ENCODE results near the gene ABCF2. TPM values are rescaled to one million over a fixed set of nuclear protein-coding genes. Genes with fewer than 3 reads are reported as not detected.
A peak's percentile ranks its signal among the peaks of the same experiment; 100 is the strongest.

ABCF2 gene
- total RNA-seq, 2 experiments from 2014 or later = 38.2 to 45.9 TPM

GRCh38 chr7:151198945-151199848 is 27.8 kb downstream of the ABCF2 start:
- Mint-ChIP-seq H3K9me3 (ENCODE audit: insufficient read depth) (no peaks in the 10 kb centered on the region), H3K27ac (no peak overlapping the region), H3K4me3 (no peak overlapping the region), H3K4me1 (ENCODE audit: low read depth) (peaks cover 7% of the 10 kb centered on the region), H3K27me3 (ENCODE audit: low read depth) (peaks cover 25% of the 10 kb centered on the region), H3K36me3 (ENCODE audit: low read depth) (no peaks in the 10 kb centered on the region)
- ChIA-PET CTCF (no interaction called here), POLR2A (no interaction called here)
- ATAC-seq = no peak
- no peak for DNase-seq

DNA sequence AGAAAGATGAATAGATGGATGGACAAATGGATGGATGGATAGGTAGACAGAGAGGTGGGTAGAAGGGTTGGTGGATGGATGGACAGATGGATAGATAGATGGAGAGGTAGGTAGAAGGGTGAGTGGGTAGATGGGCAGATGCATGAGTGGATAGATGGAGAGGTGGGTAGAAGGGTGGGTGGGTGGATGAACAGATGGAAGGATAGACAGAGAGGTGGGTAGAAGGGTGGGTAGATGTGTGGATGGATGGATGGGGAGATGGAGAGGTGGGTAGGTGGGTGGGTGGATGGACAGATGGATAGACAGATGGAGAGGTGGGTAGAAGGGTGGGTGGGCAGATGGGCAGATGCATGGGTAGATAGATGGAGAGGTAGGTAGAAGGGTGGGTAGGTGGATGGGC is 29.1 kb downstream of the ABCF2 start:
- H3K9me3 Mint-ChIP-seq (ENCODE audit: insufficient read depth) = no peaks in the 10 kb centered on the region
- CTCF ChIA-PET = no interaction called here
- H3K36me3 Mint-ChIP-seq (ENCODE audit: low read depth) = no peaks in the 10 kb centered on the region
- peaks cover 19% of the 10 kb centered on the region for H3K27me3 Mint-ChIP-seq (ENCODE audit: low read depth)
- H3K27ac Mint-ChIP-seq = no peak overlapping the region
- H3K4me3 Mint-ChIP-seq = no peak overlapping the region
- DNase-seq = no peak
- ATAC-seq = no peak
- peaks cover 11% of the 10 kb centered on the region for H3K4me1 Mint-ChIP-seq (ENCODE audit: low read depth)
- POLR2A ChIA-PET = no interaction called here

DNA sequence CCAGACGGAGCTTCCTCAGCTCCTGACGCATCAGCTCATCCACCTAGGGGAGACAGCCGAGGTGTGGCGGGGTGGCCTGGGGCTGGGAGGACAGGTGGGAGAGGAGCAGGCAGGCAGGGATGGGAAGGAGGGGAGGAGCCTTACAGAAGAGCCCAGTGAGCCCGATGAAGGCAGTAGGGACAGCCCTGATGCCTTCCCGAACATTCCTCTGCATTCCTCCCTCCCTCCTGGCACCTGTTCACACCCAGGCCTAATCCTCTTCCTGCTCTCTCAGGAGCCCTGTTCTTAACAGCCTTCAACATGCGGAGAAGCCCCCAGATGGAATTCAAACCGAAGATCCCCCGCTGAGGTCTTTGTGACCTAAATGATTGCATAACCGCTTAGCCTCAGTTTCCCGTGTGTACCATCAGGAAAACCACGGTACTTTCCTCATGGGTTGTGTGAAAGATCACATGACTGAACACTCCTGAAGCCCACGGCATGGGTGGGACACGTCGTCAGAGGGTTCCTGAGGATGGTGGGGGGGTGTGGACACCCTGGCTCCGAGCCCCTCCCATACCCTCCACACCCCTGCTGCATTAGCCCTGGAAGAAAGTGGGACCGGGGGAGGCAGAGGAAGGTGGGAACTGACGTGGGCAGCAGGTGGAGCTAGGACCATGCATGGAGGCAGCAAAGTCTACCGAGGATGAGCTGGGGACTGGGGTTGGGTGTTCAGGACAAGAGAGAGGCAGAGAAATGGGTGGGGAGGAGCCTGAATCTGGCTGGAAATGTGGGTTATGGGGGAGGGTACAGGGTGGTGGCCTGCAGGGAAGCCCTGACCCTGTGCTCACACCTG is 31.2 kb downstream of the ABCF2 start:
- Mint-ChIP-seq H3K36me3 (ENCODE audit: low read depth) (no peaks in the 10 kb centered on the region), H3K4me1 (ENCODE audit: low read depth) (peaks cover 11% of the 10 kb centered on the region), H3K27ac (no peak overlapping the region), H3K27me3 (ENCODE audit: low read depth) (peaks cover 11% of the 10 kb centered on the region), H3K4me3 (no peak overlapping the region), H3K9me3 (ENCODE audit: insufficient read depth) (no peaks in the 10 kb centered on the region)
- POLR2A ChIA-PET = interaction anchor here (1.1 kb wide), 1 partner anchor 82 kb away, joined by 3 read pairs; no protein-coding TSS in a partner anchor
- CTCF ChIA-PET = no interaction called here
- ATAC-seq = no peak
- no peak for DNase-seq

DNA sequence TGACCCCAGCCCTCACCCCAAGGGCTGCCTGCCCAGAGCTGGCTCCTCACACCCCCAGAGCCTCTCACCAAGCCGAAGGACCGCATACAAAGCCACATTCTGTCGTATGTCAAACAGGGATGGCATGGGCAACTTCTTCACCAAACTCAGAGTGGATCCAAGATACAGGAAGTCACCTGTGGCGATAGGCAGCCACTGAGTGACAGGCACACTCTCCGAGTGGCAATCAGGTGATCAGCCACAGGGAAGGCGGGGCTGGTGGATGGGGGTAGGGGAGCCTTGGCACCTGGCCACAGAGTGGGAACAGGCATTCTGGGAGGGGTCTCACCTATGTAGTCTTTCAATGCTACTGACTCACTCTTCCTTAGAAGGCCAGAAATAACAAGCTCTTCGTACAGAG is 32.8 kb downstream of the ABCF2 start:
- H3K36me3 Mint-ChIP-seq (ENCODE audit: low read depth) = no peaks in the 10 kb centered on the region
- H3K4me3 Mint-ChIP-seq = no peak overlapping the region
- no peaks in the 10 kb centered on the region for H3K9me3 Mint-ChIP-seq (ENCODE audit: insufficient read depth)
- no peak overlapping the region for H3K27ac Mint-ChIP-seq
- no peak for ATAC-seq
- ChIA-PET POLR2A (interaction anchor here (1.1 kb wide), 1 partner anchor 84 kb away, joined by 3 read pairs; no protein-coding TSS in a partner anchor), CTCF (interaction anchor here (1.3 kb wide), 1 partner anchor 52 kb away, joined by 3 read pairs; no protein-coding TSS in a partner anchor)
- H3K4me1 Mint-ChIP-seq (ENCODE audit: low read depth) = peaks cover 11% of the 10 kb centered on the region
- peak; percentile 30 for DNase-seq
- H3K27me3 Mint-ChIP-seq (ENCODE audit: low read depth) = peaks cover 17% of the 10 kb centered on the region

DNA sequence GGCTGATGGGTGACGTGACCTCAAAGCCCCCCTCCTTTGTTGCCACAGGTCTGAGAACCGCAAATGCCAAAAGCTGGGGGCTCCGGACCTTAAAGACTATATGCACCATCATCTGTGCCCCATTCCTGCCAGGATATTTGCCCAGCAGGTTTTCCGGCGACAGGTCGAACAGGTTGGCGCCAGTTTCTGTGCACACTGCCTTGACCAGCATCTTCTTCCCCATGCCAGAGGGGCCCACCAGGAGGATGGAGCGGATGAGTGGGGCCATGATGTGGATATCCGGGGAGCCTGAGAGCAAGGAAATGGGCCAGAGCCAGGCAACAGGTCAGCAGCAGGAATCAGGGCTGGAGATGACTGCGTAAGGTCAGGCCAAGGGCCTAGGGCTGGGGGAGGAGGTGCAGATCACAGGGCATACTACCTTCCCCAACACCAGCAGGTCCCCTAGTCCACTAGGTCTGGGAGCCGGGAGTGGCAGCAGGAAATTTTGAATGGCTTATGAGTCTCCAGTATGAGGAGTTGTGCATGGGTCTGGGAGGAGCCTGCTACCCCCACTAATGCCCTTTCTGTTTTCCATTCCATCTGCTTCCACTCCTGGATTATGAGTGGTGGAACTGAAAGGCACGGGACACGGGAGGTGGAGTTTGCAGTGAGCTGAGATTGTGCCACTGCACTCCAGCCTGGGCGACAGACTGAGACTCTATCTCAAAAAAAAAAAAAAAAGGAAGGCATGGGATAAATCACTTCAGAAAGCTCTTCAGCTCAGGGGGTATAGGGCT is 33.6 kb downstream of the ABCF2 start:
- no peaks in the 10 kb centered on the region for H3K9me3 Mint-ChIP-seq (ENCODE audit: insufficient read depth)
- peaks cover 17% of the 10 kb centered on the region for H3K27me3 Mint-ChIP-seq (ENCODE audit: low read depth)
- no peak overlapping the region for H3K4me3 Mint-ChIP-seq
- ChIA-PET POLR2A (no interaction called here), CTCF (no interaction called here)
- DNase-seq (no peak), ATAC-seq (no peak)
- no peaks in the 10 kb centered on the region for H3K36me3 Mint-ChIP-seq (ENCODE audit: low read depth)
- peaks cover 11% of the 10 kb centered on the region for H3K4me1 Mint-ChIP-seq (ENCODE audit: low read depth)
- no peak overlapping the region for H3K27ac Mint-ChIP-seq

- ChIA-PET POLR2A (interaction anchor here (0.6 kb wide), 1 partner anchor 9 kb away, joined by 5 read pairs; no protein-coding TSS in a partner anchor), CTCF (no interaction called here)
- ATAC-seq (no peak), DNase-seq (no peak)
- H3K27me3 Mint-ChIP-seq (ENCODE audit: low read depth) = peaks cover 20% of the 10 kb centered on the region
- H3K27ac Mint-ChIP-seq = no peak overlapping the region
- H3K9me3 Mint-ChIP-seq (ENCODE audit: insufficient read depth) = no peaks in the 10 kb centered on the region
- H3K4me1 Mint-ChIP-seq (ENCODE audit: low read depth) = peaks cover 11% of the 10 kb centered on the region
- H3K36me3 Mint-ChIP-seq (ENCODE audit: low read depth) = no peaks in the 10 kb centered on the region
- H3K4me3 Mint-ChIP-seq = no peak overlapping the region
Observed at GRCh38 chr7:151192002-151192539, 34.9 kb downstream of the ABCF2 start.

DNA sequence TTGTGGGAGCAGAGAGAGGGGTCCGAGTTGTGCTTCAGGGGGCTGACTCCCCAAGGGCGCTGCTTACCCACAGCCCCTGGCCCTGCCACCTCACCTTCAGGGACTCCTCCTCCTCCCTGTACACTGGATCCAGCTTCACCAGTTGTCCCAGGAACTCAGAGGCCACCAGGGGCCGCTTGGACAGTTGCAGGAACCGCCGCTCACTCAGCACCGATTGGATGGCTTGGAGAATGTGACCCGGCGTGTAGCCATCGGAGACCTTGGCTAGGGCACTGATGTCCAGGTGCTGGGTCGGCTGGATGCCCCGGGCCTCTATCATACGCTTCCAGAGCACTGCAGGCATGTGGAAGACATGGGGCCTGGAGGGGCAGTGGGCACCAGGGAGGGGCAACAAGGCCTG is 35.5 kb downstream of the ABCF2 start:
- CTCF ChIA-PET = no interaction called here
- POLR2A ChIA-PET = no interaction called here
- H3K4me3 Mint-ChIP-seq = no peak overlapping the region

DNA sequence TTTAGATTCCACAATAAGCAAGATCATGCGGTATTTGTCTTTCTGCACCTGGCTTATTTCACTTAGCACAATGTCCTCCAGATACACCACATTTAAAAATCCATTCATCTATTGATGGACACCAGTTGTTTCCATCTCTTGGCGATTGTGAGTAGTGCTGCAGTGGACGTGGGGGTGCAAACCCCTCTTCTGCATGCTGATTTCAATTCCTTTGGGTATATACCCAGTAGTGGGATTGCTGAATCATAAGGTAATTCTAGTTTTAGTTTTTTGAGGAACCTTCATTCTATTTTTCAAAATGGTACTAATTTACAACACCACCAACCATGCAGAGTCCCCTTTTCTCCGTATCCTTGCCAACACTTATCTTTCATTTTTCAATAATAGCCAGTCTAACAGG is 38.0 kb downstream of the ABCF2 start:
- H3K4me3 Mint-ChIP-seq = no peak overlapping the region
- no peak overlapping the region for H3K27ac Mint-ChIP-seq
- CTCF ChIA-PET = no interaction called here

More for the DNA sequence above, 35.5 kb downstream of the ABCF2 start:
- no peak overlapping the region for H3K27ac Mint-ChIP-seq
- H3K4me1 Mint-ChIP-seq (ENCODE audit: low read depth) = peaks cover 11% of the 10 kb centered on the region
- H3K27me3 Mint-ChIP-seq (ENCODE audit: low read depth) = peaks cover 20% of the 10 kb centered on the region
- H3K9me3 Mint-ChIP-seq (ENCODE audit: insufficient read depth) = no peaks in the 10 kb centered on the region
- DNase-seq = no peak
- H3K36me3 Mint-ChIP-seq (ENCODE audit: low read depth) = no peaks in the 10 kb centered on the region
- ATAC-seq = no peak

GRCh38 chr7:151188252-151188542 is 38.8 kb downstream of the ABCF2 start:
- Mint-ChIP-seq H3K27me3 (ENCODE audit: low read depth) (peaks cover 10% of the 10 kb centered on the region), H3K4me3 (no peak overlapping the region), H3K4me1 (ENCODE audit: low read depth) (no peaks in the 10 kb centered on the region), H3K27ac (no peak overlapping the region), H3K9me3 (ENCODE audit: insufficient read depth) (no peaks in the 10 kb centered on the region), H3K36me3 (ENCODE audit: low read depth) (no peaks in the 10 kb centered on the region)
- DNase-seq (no peak), ATAC-seq (no peak)
- CTCF ChIA-PET = no interaction called here
- POLR2A ChIA-PET = no interaction called here

More for the DNA sequence above, 38.0 kb downstream of the ABCF2 start:
- Mint-ChIP-seq H3K4me1 (ENCODE audit: low read depth) (peaks cover 2% of the 10 kb centered on the region), H3K27me3 (ENCODE audit: low read depth) (peaks cover 10% of the 10 kb centered on the region), H3K36me3 (ENCODE audit: low read depth) (no peaks in the 10 kb centered on the region), H3K9me3 (ENCODE audit: insufficient read depth) (no peaks in the 10 kb centered on the region)
- DNase-seq (no peak), ATAC-seq (no peak)
- POLR2A ChIA-PET = no interaction called here

- Mint-ChIP-seq H3K9me3 (ENCODE audit: insufficient read depth) (no peaks in the 10 kb centered on the region), H3K4me3 (no peak overlapping the region), H3K27me3 (ENCODE audit: low read depth) (peaks cover 10% of the 10 kb centered on the region), H3K27ac (no peak overlapping the region), H3K4me1 (ENCODE audit: low read depth) (no peaks in the 10 kb centered on the region), H3K36me3 (ENCODE audit: low read depth) (no peaks in the 10 kb centered on the region)
- ATAC-seq = no peak
- POLR2A ChIA-PET = no interaction called here
- no peak for DNase-seq
- CTCF ChIA-PET = no interaction called here
Observed at GRCh38 chr7:151187409-151188251, 39.4 kb downstream of the ABCF2 start.
